ENCODE data around the gene SEC22A.

GRCh38 chr3:123317716-123318115 lies 116.0 kb downstream of the SEC22A start:
- TF ChIP-seq CTCF (IDR thresholded peaks at IDR 0.05) (no peak), ZFX (IDR thresholded peaks at IDR 0.05; ENCODE audit: borderline replicate concordance) (no peak)

Data from 22Rv1 (cell line).